Uterus (tissue), 2 donors: ENCODE data around the gene CD3G.

Experiments
- CTCF ChIP-seq, 4 experiments: fragments of 200-600 bp in 2 of 4; fragments of 450-650 bp in 2 of 4; sonication (generic) in 2 of 4; IDR thresholded peaks; one replicate each; pipeline ENCODE4 v1.5.1; 2016 to 2019; ENCODE audit warnings: antibody characterized with exemption in 4 of 4, mild to moderate bottlenecking in 2 of 4, moderate library complexity in 1 of 4
- POLR2A ChIP-seq, 2 donors: fragments of 450-650 bp; IDR thresholded peaks; one replicate each; pipeline ENCODE4 v1.6.1; 2016; ENCODE audit warnings: antibody characterized with exemption in 2 of 2, mild to moderate bottlenecking in 1 of 2, moderate library complexity in 1 of 2

GRCh38 chr11:118380571-118380970 is 36.4 kb downstream of the CD3G start:
- no peak for TF ChIP-seq CTCF (IDR thresholded peaks at IDR 0.05)
- TF ChIP-seq POLR2A (IDR thresholded peaks at IDR 0.05) = no peak
